HG02870 (cell line): Measurements from ENCODE around the gene PLXDC2.
"Not testable (repeated sequence)": the region's sequence is repeated elsewhere in the genome, so short reads cannot be mapped to it uniquely, and the experiment has no call there.

Source experiments
- ATAC-seq: cut with Tn5 transposase; IDR thresholded peaks from one replicate; pipeline ENCODE4 v1.9.1; 2021; ENCODE audit warnings: mild to moderate bottlenecking, moderate library complexity; ENCODE audit not compliant: unreplicated experiment

PLXDC2 gene

GRCh38 chr10:19816411-19817230 is at the start of gene PLXDC2:
Gene PLXDC2 (plus strand): TSS chr10:19816432.
- no peak for ATAC-seq

GRCh38 chr10:19767876-19768275 is 48.4 kb upstream of the PLXDC2 start:
- ATAC-seq = no peak

- ATAC-seq = not testable (repeated sequence)
Observed at GRCh38 chr10:19769826-19770225, 46.4 kb upstream of the PLXDC2 start.

GRCh38 chr10:19772972-19773371 is 43.3 kb upstream of the PLXDC2 start:
- ATAC-seq = no peak

GRCh38 chr10:19775296-19775695 is 40.9 kb upstream of the PLXDC2 start:
- no peak for ATAC-seq

- no peak for ATAC-seq
Observed at GRCh38 chr10:19777806-19778205, 38.4 kb upstream of the PLXDC2 start.

- no peak for ATAC-seq
Observed at GRCh38 chr10:19778996-19779395, 37.2 kb upstream of the PLXDC2 start.

GRCh38 chr10:19782430-19783089 is 33.7 kb upstream of the PLXDC2 start:
- ATAC-seq = no peak

- no peak for ATAC-seq
Observed at GRCh38 chr10:19783721-19784120, 32.5 kb upstream of the PLXDC2 start.

- no peak for ATAC-seq
Observed at GRCh38 chr10:19785366-19785765, 30.9 kb upstream of the PLXDC2 start.

GRCh38 chr10:19788075-19788686 is 28.1 kb upstream of the PLXDC2 start:
- ATAC-seq = peak; percentile 80

GRCh38 chr10:19788902-19789301 is 27.3 kb upstream of the PLXDC2 start:
- ATAC-seq = no peak

GRCh38 chr10:19789607-19790006 is 26.6 kb upstream of the PLXDC2 start:
- no peak for ATAC-seq

- no peak for ATAC-seq
Observed at GRCh38 chr10:19791032-19791431, 25.2 kb upstream of the PLXDC2 start.

GRCh38 chr10:19795684-19796083 is 20.5 kb upstream of the PLXDC2 start:
- no peak for ATAC-seq

GRCh38 chr10:19800161-19800560 is 16.1 kb upstream of the PLXDC2 start:
- ATAC-seq = no peak

GRCh38 chr10:19801369-19801768 is 14.9 kb upstream of the PLXDC2 start:
- ATAC-seq = no peak

GRCh38 chr10:19803676-19804075 is 12.6 kb upstream of the PLXDC2 start:
- no peak for ATAC-seq

- no peak for ATAC-seq
Observed at GRCh38 chr10:19809481-19809880, 6.8 kb upstream of the PLXDC2 start.

GRCh38 chr10:19811540-19811939 is 4.7 kb upstream of the PLXDC2 start:
- ATAC-seq = no peak

- no peak for ATAC-seq
Observed at GRCh38 chr10:19812976-19813375, 3.3 kb upstream of the PLXDC2 start.
